ACC112 (cell line): ENCODE results near the gene ASPRV1.

Experiments used
- H2AFZ ChIP-seq: fragments of 200-600 bp; sonication (generic); one replicate; pipeline ENCODE4 v1.6.0; 2017; ENCODE audit warnings: antibody characterized with exemption, low read length; ENCODE audit not compliant: unreplicated experiment
- H3K27ac ChIP-seq: fragments of 200-600 bp; sonication (generic); 2 replicates; pipeline ENCODE4 v1.5.1; 2014; ENCODE audit warnings: low read depth, mild to moderate bottlenecking, antibody characterized with exemption, low read length, moderate library complexity
- H3K27me3 ChIP-seq: fragments of 200-600 bp; sonication (generic); 2 replicates; pipeline ENCODE4 v1.6.1; 2014; ENCODE audit warnings: mild to moderate bottlenecking, antibody characterized with exemption, low read length, moderate library complexity, mixed read lengths; ENCODE audit not compliant: insufficient read depth
- H3K36me3 ChIP-seq: fragments of 200-600 bp; sonication (generic); 2 replicates; pipeline ENCODE4 v1.6.1; 2016; ENCODE audit warnings: mild to moderate bottlenecking, antibody characterized with exemption, low read length, moderate library complexity, mixed read lengths; ENCODE audit not compliant: insufficient read depth
- H3K4me1 ChIP-seq: fragments of 200-600 bp; sonication (generic); one replicate; pipeline ENCODE4 v1.6.1; 2016; ENCODE audit warnings: low read length, mixed read lengths; ENCODE audit not compliant: insufficient read depth, unreplicated experiment, control insufficient read depth
- H3K4me3 ChIP-seq: fragments of 200-600 bp; sonication (generic); 2 replicates; pipeline ENCODE4 v1.5.1; 2014; ENCODE audit warnings: mild to moderate bottlenecking, low read depth, low read length
- H3K79me2 ChIP-seq: fragments of 200-600 bp; sonication (generic); one replicate; pipeline ENCODE4 v1.6.0; 2016; ENCODE audit warnings: low read length; ENCODE audit not compliant: control insufficient read depth, unreplicated experiment, insufficient read depth

Gene ASPRV1

GRCh38 chr2:69961496-69961895 lies at the start of gene ASPRV1:
Gene ASPRV1, minus strand, starts transcription at chr2:69961631. Its CDS starts 195 bp downstream, at chr2:69961436.
- Histone ChIP-seq H3K4me1 (no peaks in the 10 kb centered on the region), H3K79me2 (no peaks in the 10 kb centered on the region), H3K27ac (no peak within 1 kb of the TSS), H3K27me3 (peaks cover 22% of the 10 kb centered on the region), H3K36me3 (no peaks in the 10 kb centered on the region), H2AFZ (no peak within 1 kb of the TSS), H3K4me3 (no peak within 1 kb of the TSS)

GRCh38 chr2:70010576-70011111 lies 49.2 kb upstream of the ASPRV1 start:
- Histone ChIP-seq H3K79me2 (no peaks in the 10 kb centered on the region), H3K27ac (no peak overlapping the region), H3K36me3 (no peaks in the 10 kb centered on the region), H3K4me3 (no peak overlapping the region), H2AFZ (no peak overlapping the region), H3K4me1 (no peaks in the 10 kb centered on the region), H3K27me3 (no peaks in the 10 kb centered on the region)

- H2AFZ ChIP-seq = no peak overlapping the region
- no peak overlapping the region for H3K4me3 ChIP-seq
Measured at GRCh38 chr2:70009762-70010575, 48.5 kb upstream of the ASPRV1 start.

GRCh38 chr2:70008290-70008689 lies 46.9 kb upstream of the ASPRV1 start:
- H3K36me3 ChIP-seq = no peaks in the 10 kb centered on the region
- H3K4me1 ChIP-seq = no peaks in the 10 kb centered on the region
- H3K79me2 ChIP-seq = no peaks in the 10 kb centered on the region
- H2AFZ ChIP-seq = no peak overlapping the region
- H3K27me3 ChIP-seq = no peaks in the 10 kb centered on the region
- H3K27ac ChIP-seq = no peak overlapping the region
- no peak overlapping the region for H3K4me3 ChIP-seq

More at GRCh38 chr2:70009762-70010575, 48.5 kb upstream of the ASPRV1 start:
- Histone ChIP-seq H3K36me3 (no peaks in the 10 kb centered on the region), H3K79me2 (no peaks in the 10 kb centered on the region), H3K4me1 (no peaks in the 10 kb centered on the region), H3K27ac (no peak overlapping the region), H3K27me3 (no peaks in the 10 kb centered on the region)

- Histone ChIP-seq H2AFZ (no peak overlapping the region), H3K79me2 (no peaks in the 10 kb centered on the region), H3K36me3 (no peaks in the 10 kb centered on the region), H3K4me3 (no peak overlapping the region), H3K27me3 (no peaks in the 10 kb centered on the region), H3K4me1 (no peaks in the 10 kb centered on the region), H3K27ac (no peak overlapping the region)
Measured at GRCh38 chr2:70007151-70007550, 45.7 kb upstream of the ASPRV1 start.

- H3K79me2 ChIP-seq = no peaks in the 10 kb centered on the region
- no peaks in the 10 kb centered on the region for H3K36me3 ChIP-seq
- no peak overlapping the region for H3K4me3 ChIP-seq
- no peak overlapping the region for H2AFZ ChIP-seq
- no peaks in the 10 kb centered on the region for H3K27me3 ChIP-seq
- no peak overlapping the region for H3K27ac ChIP-seq
- no peaks in the 10 kb centered on the region for H3K4me1 ChIP-seq
Measured at GRCh38 chr2:70006447-70006784, 45.0 kb upstream of the ASPRV1 start.

GRCh38 chr2:70005752-70006446 lies 44.5 kb upstream of the ASPRV1 start:
- Histone ChIP-seq H3K79me2 (no peaks in the 10 kb centered on the region), H2AFZ (no peak overlapping the region), H3K27ac (no peak overlapping the region), H3K4me1 (no peaks in the 10 kb centered on the region), H3K36me3 (no peaks in the 10 kb centered on the region), H3K27me3 (no peaks in the 10 kb centered on the region), H3K4me3 (no peak overlapping the region)

GRCh38 chr2:70005216-70005615 lies 43.8 kb upstream of the ASPRV1 start:
- no peak overlapping the region for H3K4me3 ChIP-seq
- H3K4me1 ChIP-seq = no peaks in the 10 kb centered on the region
- no peak overlapping the region for H3K27ac ChIP-seq
- H3K79me2 ChIP-seq = no peaks in the 10 kb centered on the region
- H3K27me3 ChIP-seq = no peaks in the 10 kb centered on the region
- H2AFZ ChIP-seq = no peak overlapping the region
- H3K36me3 ChIP-seq = no peaks in the 10 kb centered on the region

GRCh38 chr2:70003093-70003830 lies 41.8 kb upstream of the ASPRV1 start:
- Histone ChIP-seq H3K4me3 (no peak overlapping the region), H2AFZ (no peak overlapping the region), H3K27ac (no peak overlapping the region), H3K36me3 (no peaks in the 10 kb centered on the region), H3K79me2 (no peaks in the 10 kb centered on the region), H3K27me3 (no peaks in the 10 kb centered on the region), H3K4me1 (no peaks in the 10 kb centered on the region)

- H3K79me2 ChIP-seq = no peaks in the 10 kb centered on the region
- H2AFZ ChIP-seq = no peak overlapping the region
- H3K27ac ChIP-seq = no peak overlapping the region
Measured at GRCh38 chr2:70002241-70002899, 40.9 kb upstream of the ASPRV1 start.

More at GRCh38 chr2:70002241-70002899, 40.9 kb upstream of the ASPRV1 start:
- H3K36me3 ChIP-seq = no peaks in the 10 kb centered on the region
- H3K4me3 ChIP-seq = no peak overlapping the region
- H3K27me3 ChIP-seq = no peaks in the 10 kb centered on the region
- H3K4me1 ChIP-seq = peaks cover 2% of the 10 kb centered on the region
